Aorta (tissue), 5 donors: ENCODE measurements around the gene SHFL. TPM values are rescaled to one million over a fixed set of nuclear protein-coding genes. Genes with fewer than 3 reads are reported as not detected.
A peak's percentile ranks its signal among the peaks of the same experiment; 100 is the strongest.

ENCODE experiments used
- ATAC-seq: fragments of 200-7000 bp; cut with Tn5 transposase; one replicate; pipeline ENCODE4 v1.9.1; 2022; ENCODE audit warnings: moderate library complexity; ENCODE audit not compliant: low FRiP score
- DNase-seq, 2 donors: peaks; one replicate each; pipeline ENCODE4 v3.0.0-alpha.2; 2020
- H3K27ac ChIP-seq, 2 donors: one replicate each; pipeline ENCODE4 v1.5.1; 2013; ENCODE audit warnings: low read length in 2 of 2, mild to moderate bottlenecking in 2 of 2, moderate library complexity in 2 of 2, control low read depth in 1 of 2, inconsistent platforms in 1 of 2, low read depth in 1 of 2
- H3K27me3 ChIP-seq, 2 donors: one replicate each; pipeline ENCODE4 v1.6.1; 2013; ENCODE audit warnings: control low read depth in 1 of 2, low read length in 1 of 2, mild to moderate bottlenecking in 1 of 2, moderate library complexity in 1 of 2; ENCODE audit not compliant: insufficient read depth in 2 of 2, control insufficient read depth in 1 of 2
- H3K36me3 ChIP-seq, 2 donors: one replicate each; pipeline ENCODE4 v1.6.1; 2013; ENCODE audit warnings: control low read depth in 1 of 2, low read length in 1 of 2, mild to moderate bottlenecking in 1 of 2; ENCODE audit not compliant: insufficient read depth in 2 of 2, control insufficient read depth in 1 of 2
- H3K4me1 ChIP-seq, 2 donors: one replicate each; pipeline ENCODE4 v1.6.1; 2013; ENCODE audit warnings: low read length in 2 of 2, control low read depth in 1 of 2, mild to moderate bottlenecking in 1 of 2, moderate library complexity in 1 of 2; ENCODE audit not compliant: insufficient read depth in 2 of 2, control insufficient read depth in 1 of 2
- H3K4me3 ChIP-seq, 2 donors: one replicate each; pipeline ENCODE4 v1.5.1; 2013; ENCODE audit warnings: low read length in 2 of 2, control low read depth in 1 of 2, mild to moderate bottlenecking in 1 of 2
- H3K9me3 ChIP-seq: one replicate; pipeline ENCODE4 v1.6.1; 2013; ENCODE audit warnings: mild to moderate bottlenecking, low read length; ENCODE audit not compliant: control insufficient read depth
- WGBS, 2 donors: extraction: QIAGEN DNeasy Blood & Tissue Kit; methylation state at CpG; one replicate each; pipeline ENCODE4 v1.1.7; 2013; 5-methylcytosine and 5-hydroxymethylcytosine counted together
- intact Hi-C, 2 donors: fragments of 100-400 bp; cut with DNase I; formaldehyde crosslinking; loops; one replicate each; pipeline versions ENCODE4 v1.14.2 to v1.15.0; 2022
- polyA plus RNA-seq, 2 donors: library from polyadenylated mRNA; stranded (reverse); fragments of 200-250 nt; gene quantifications; one replicate each; pipeline ENCODE4 v1.2.3, GENCODE V29; 2013
- total RNA-seq, 2 donors: library from RNA; stranded (reverse); fragmentation: NEBNext Ultra II Directional; extraction: Animal tissue kit (Norgen Biotek cat#: 25700); gene quantifications; one replicate each; pipeline ENCODE4 v1.2.1, GENCODE V29; 2021
- donor health status: healthy with polysubstance abuse.
- donor health status: Bipolar disorder and iron deficiency.
- donor health status: DM: no; HTN: no; CAD: no.
- donor health status: DM: no; HTN: no; CAD: no.
- donor health status: DM: yes; HTN: yes; CAD: no.

Gene SHFL
- total and polyA plus RNA-seq, 4 donors, result 20.3 to 70.2 (median 41.3) TPM

DNA sequence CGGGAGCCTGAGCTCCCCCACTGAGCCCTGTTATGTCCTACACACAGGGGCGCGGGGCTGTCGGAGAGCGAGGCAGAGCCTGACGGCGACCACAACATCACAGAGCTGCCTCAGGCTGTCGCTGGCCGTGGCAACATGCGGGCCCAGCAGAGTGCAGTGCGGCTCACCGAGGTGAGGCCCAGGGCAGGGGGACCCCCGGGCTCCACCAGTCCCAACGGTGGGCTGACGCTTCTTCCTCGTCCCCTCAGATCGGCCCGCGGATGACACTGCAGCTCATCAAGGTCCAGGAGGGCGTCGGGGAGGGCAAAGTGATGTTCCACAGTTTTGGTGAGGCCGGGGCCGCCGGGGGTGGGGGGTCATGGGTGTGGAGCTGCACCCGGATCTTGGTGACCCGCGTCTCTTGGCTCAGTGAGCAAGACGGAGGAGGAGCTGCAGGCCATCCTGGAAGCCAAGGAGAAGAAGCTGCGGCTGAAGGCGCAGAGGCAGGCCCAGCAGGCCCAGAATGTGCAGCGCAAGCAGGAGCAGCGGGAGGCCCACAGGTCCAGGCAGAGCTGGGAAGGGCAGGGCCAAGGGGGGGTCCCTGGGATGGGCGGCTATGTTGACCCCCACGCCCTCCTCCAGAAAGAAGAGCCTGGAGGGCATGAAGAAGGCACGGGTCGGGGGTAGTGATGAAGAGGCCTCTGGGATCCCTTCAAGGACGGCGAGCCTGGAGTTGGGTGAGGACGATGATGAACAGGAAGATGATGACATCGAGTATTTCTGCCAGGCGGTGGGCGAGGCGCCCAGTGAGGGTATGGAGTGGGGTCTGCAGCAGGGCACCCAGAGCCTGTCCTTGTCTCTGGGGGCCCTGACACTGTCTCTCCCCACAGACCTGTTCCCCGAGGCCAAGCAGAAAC, 24.2 kb downstream of the SHFL start:
- intact Hi-C loops, result loop anchor here in 1 of 2 donors (10.0 kb wide), 1 partner anchor 176 kb away; the partner anchor contains the start of gene OLFM2

GRCh38 chr19:10110972-10111317, 24.8 kb downstream of the SHFL start:
- no peaks in the 10 kb centered on the region for H3K27me3 ChIP-seq
- H3K27ac ChIP-seq, result no peak overlapping the region
- intact Hi-C loops, result loop anchor here in 1 of 2 donors (10.0 kb wide), 1 partner anchor 176 kb away; the partner anchor contains the start of gene OLFM2
- ATAC-seq, result no peak
- peaks cover 0 to 10% of the 10 kb centered on the region in 2 donors for H3K36me3 ChIP-seq
- 89 to 92% methylated on average over 18 to 19 of the region's 19 CpGs for WGBS, 2 donors
- DNase-seq, result no peak
- H3K9me3 ChIP-seq, result no peaks in the 10 kb centered on the region
- H3K4me3 ChIP-seq, result no peak overlapping the region
- no peaks in the 10 kb centered on the region for H3K4me1 ChIP-seq

More for the DNA sequence above, 24.2 kb downstream of the SHFL start:
- ATAC-seq (no peak), DNase-seq (peak in 1 of 2 donors; percentile 75)
- no peaks in the 10 kb centered on the region for H3K9me3 ChIP-seq
- no peaks in the 10 kb centered on the region for H3K4me1 ChIP-seq
- no peak overlapping the region for H3K27ac ChIP-seq
- peaks cover 0 to 8% of the 10 kb centered on the region in 2 donors for H3K36me3 ChIP-seq
- H3K27me3 ChIP-seq, result no peaks in the 10 kb centered on the region
- H3K4me3 ChIP-seq, result no peak overlapping the region
- 91 to 92% methylated on average over 41 to 44 of the region's 44 CpGs for WGBS, 2 donors

DNA sequence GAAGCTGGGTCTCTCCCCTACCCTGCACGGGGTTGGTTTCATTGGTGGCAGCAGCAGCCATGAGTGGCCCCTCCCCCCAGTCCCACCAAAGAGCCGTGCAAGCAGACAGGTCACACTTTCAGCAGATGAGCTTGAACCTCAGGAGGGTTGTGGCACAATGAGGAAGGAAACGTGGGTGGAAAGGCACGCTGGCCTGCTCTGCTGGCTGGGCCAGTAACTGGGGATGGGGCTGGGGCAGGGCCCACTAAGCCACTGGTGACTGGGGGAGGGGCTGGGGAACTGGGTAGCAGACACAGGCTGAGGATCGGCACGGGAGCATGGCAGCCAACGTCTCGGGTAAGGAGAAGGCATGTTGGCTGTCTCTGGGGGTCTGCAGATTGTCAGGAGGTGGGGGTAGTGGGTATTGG, 25.3 kb downstream of the SHFL start, which contains the start of gene P2RY11:
P2RY11 (plus strand) TSS at position 289 of the 407 bp plus-strand sequence; CDS start at position 318, 29 bp downstream.
- 64 to 68% methylated on average over 8 of the region's 8 CpGs for WGBS, 2 donors

DNA sequence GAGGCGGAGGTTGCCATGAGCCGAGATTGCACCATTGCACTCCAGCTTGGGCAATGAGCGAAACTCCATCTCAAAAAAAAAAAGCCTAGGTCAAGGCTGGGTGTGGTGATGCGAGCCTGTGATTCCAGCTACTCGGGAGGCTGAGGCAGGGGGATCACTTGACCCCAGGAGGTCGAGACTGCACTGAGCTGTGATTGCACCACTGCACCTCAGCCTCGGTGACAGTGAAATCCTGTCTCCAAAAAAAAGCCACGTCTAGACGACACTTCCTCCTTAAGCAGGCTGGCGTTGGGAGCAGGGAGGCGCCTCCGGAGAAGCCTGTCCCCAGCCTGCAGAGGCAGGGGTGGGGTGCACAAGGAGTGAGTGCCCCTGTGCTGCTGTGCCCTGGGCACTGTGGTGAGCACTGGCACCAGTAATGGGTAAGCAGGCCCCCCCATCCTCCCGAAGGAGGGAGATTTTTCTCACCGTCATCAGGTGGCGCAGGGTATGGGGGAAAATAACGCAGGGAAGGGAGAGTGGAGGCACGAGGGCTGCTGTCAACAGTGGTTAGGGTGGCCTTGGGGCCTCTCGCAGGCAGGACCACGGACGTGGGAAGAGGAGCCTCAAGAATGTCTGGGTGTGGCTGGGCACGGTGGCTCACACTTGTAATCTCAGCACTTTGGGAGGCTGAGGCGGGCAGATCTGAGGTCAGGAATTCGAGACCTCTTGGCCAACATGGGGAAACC, 26.1 kb downstream of the SHFL start:
- H3K27ac ChIP-seq, result no peak overlapping the region
- intact Hi-C loops, result loop anchor here in 1 of 2 donors (10.0 kb wide), 1 partner anchor 177 kb away; the partner anchor contains the start of gene OLFM2
- DNase-seq, result no peak
- no peak for ATAC-seq
- no peak overlapping the region for H3K4me3 ChIP-seq
- no peaks in the 10 kb centered on the region for H3K27me3 ChIP-seq
- no peaks in the 10 kb centered on the region for H3K4me1 ChIP-seq
- H3K9me3 ChIP-seq, result no peaks in the 10 kb centered on the region
- peaks cover 0 to 10% of the 10 kb centered on the region in 2 donors for H3K36me3 ChIP-seq
- WGBS, 2 donors, result 59 to 61% methylated on average over 22 to 23 of the region's 23 CpGs

More for the DNA sequence above, 25.3 kb downstream of the SHFL start, which contains the start of gene P2RY11:
- Histone ChIP-seq H3K27me3 (no peaks in the 10 kb centered on the region), H3K4me3 (no peak within 1 kb of the TSS), H3K4me1 (no peaks in the 10 kb centered on the region), H3K9me3 (no peaks in the 10 kb centered on the region), H3K27ac (no peak within 1 kb of the TSS), H3K36me3 (peaks cover 0 to 10% of the 10 kb centered on the region in 2 donors)
- ATAC-seq (no peak), DNase-seq (peak in 1 of 2 donors; percentile 74)
- intact Hi-C loops, result loop anchor here in 1 of 2 donors (10.0 kb wide), 1 partner anchor 177 kb away; the partner anchor contains the start of gene OLFM2

- Histone ChIP-seq H3K27ac (no peak overlapping the region), H3K4me3 (no peak overlapping the region), H3K4me1 (no peaks in the 10 kb centered on the region), H3K27me3 (no peaks in the 10 kb centered on the region), H3K36me3 (peaks cover 0 to 6% of the 10 kb centered on the region in 2 donors), H3K9me3 (no peaks in the 10 kb centered on the region)
- ATAC-seq, result no peak
- peak; percentile 65 to 87 for DNase-seq
- WGBS, 2 donors, result 20 to 23% methylated on average over 25 of the region's 25 CpGs
- intact Hi-C loops, result loop anchor here in 1 of 2 donors (10.0 kb wide), 1 partner anchor 178 kb away; the partner anchor contains the start of gene OLFM2
Observed at GRCh38 chr19:10112895-10113591, 26.9 kb downstream of the SHFL start.

DNA sequence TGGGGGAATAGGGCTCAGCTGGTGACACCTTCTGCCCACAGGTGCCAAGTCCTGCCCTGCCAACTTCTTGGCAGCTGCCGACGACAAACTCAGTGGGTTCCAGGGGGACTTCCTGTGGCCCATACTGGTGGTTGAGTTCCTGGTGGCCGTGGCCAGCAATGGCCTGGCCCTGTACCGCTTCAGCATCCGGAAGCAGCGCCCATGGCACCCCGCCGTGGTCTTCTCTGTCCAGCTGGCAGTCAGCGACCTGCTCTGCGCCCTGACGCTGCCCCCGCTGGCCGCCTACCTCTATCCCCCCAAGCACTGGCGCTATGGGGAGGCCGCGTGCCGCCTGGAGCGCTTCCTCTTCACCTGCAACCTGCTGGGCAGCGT, 27.5 kb downstream of the SHFL start:
- no peaks in the 10 kb centered on the region for H3K4me1 ChIP-seq
- H3K27me3 ChIP-seq, result no peaks in the 10 kb centered on the region
- no peak overlapping the region for H3K4me3 ChIP-seq
- 63 to 64% methylated on average over 19 of the region's 19 CpGs for WGBS, 2 donors
- peaks cover 0 to 6% of the 10 kb centered on the region in 2 donors for H3K36me3 ChIP-seq
- no peaks in the 10 kb centered on the region for H3K9me3 ChIP-seq
- H3K27ac ChIP-seq, result no peak overlapping the region
- peak in 1 of 2 donors; percentile 73 for DNase-seq
- ATAC-seq, result no peak
- intact Hi-C loops, result loop anchor here in 1 of 2 donors (10.0 kb wide), 1 partner anchor 179 kb away; the partner anchor contains the start of gene OLFM2

- DNase-seq (no peak), ATAC-seq (no peak)
- WGBS, 2 donors, result 85 to 87% methylated on average over 43 of the region's 43 CpGs
- H3K27ac ChIP-seq, result no peak overlapping the region
- intact Hi-C loops, result loop anchor here in 1 of 2 donors (10.0 kb wide), 1 partner anchor 179 kb away; the partner anchor contains the start of gene OLFM2
- H3K4me3 ChIP-seq, result no peak overlapping the region
- no peaks in the 10 kb centered on the region for H3K27me3 ChIP-seq
- H3K36me3 ChIP-seq, result peaks cover 0 to 6% of the 10 kb centered on the region in 2 donors
- H3K4me1 ChIP-seq, result no peaks in the 10 kb centered on the region
- no peaks in the 10 kb centered on the region for H3K9me3 ChIP-seq
Observed at GRCh38 chr19:10113964-10114650, 28.0 kb downstream of the SHFL start.
